IPS DF 4.7 (cell line): ENCODE results near the gene LRIG1.

Experiments
- DNase-seq: peaks from one replicate; pipeline ENCODE4 v3.0.0-alpha.2; 2013; ENCODE audit warnings: low spot score; ENCODE audit errors: extremely low read depth

LRIG1 gene

GRCh38 chr3:66403323-66403990 lies 97.4 kb downstream of the LRIG1 start:
- no peak for DNase-seq

- no peak for DNase-seq
Measured at GRCh38 chr3:66402596-66403290, 98.1 kb downstream of the LRIG1 start.

- DNase-seq, result no peak
Measured at GRCh38 chr3:66401675-66402491, 98.9 kb downstream of the LRIG1 start.

- DNase-seq, result no peak
Measured at GRCh38 chr3:66401157-66401550, 99.7 kb downstream of the LRIG1 start.

GRCh38 chr3:66400411-66401156 lies 100.2 kb downstream of the LRIG1 start:
- DNase-seq, result no peak

GRCh38 chr3:66399529-66400232 lies 101.1 kb downstream of the LRIG1 start:
- no peak for DNase-seq

GRCh38 chr3:66398228-66399025 lies 102.4 kb downstream of the LRIG1 start:
- DNase-seq, result no peak

- DNase-seq, result no peak
Measured at GRCh38 chr3:66397745-66398144, 103.1 kb downstream of the LRIG1 start.

GRCh38 chr3:66396888-66397287 lies 103.9 kb downstream of the LRIG1 start:
- DNase-seq, result no peak

GRCh38 chr3:66396161-66396760 lies 104.6 kb downstream of the LRIG1 start:
- no peak for DNase-seq

- DNase-seq, result no peak
Measured at GRCh38 chr3:66395635-66396034, 105.2 kb downstream of the LRIG1 start.

- no peak for DNase-seq
Measured at GRCh38 chr3:66394753-66395249, 106.0 kb downstream of the LRIG1 start.

- no peak for DNase-seq
Measured at GRCh38 chr3:66394019-66394752, 106.6 kb downstream of the LRIG1 start.

- no peak for DNase-seq
Measured at GRCh38 chr3:66393333-66394005, 107.4 kb downstream of the LRIG1 start.

- no peak for DNase-seq
Measured at GRCh38 chr3:66392966-66393332, 107.9 kb downstream of the LRIG1 start.

GRCh38 chr3:66392512-66392911 lies 108.3 kb downstream of the LRIG1 start:
- no peak for DNase-seq

GRCh38 chr3:66390013-66390412 lies 110.8 kb downstream of the LRIG1 start:
- no peak for DNase-seq

- DNase-seq, result no peak
Measured at GRCh38 chr3:66386925-66387650, 113.7 kb downstream of the LRIG1 start.
